ENCODE results near the gene PHOX2A.

PHOX2A gene

DNA sequence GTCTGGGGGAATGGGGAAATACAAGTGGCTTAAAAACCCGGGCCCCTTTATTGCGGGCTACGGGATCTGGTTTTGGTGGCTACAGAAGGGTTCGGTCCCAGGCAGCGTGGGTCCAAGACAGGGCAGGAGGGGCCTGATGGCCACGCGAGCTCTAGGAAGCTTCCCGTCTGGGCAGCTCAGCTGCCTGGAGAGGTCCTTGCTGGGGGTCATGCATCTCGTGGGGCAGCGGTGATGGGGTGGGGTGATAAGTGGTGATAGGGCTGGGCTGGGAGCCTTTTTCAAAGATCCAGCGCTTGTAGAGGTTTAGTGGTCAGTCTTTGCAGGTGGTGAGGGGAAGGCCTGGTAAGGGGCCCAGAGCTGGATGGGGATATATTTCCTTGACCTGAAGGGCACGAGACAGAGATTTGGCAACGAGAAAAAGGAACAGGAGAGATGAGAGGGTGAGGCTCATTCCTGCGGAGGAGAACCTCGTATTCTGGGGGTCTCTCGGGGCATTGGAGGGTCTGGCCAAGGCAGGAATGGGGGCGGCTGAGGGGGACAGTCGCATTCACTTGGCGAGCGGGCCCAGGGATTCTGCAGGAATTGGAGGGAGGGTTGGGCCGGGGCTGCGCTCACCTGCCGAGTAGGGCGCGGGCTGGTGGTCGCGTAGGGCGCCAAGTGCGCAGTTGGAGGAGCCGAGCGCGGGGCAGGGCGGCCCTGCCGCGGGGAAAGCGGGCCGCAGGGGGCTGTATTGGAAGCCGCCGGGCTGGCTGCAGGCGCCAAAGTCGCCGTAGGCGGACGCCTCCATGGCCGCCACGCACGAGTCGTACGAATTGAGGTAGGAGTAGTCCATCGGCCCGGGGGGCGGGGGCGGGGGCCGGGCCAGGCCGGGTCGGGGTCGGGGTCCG, 560 bp downstream of the PHOX2A start:
- ATAC-seq (replicated peaks), result no peak
- Mint-ChIP-seq H3K4me1 (ENCODE audit: low read depth in 2 of 2) (peaks cover 19 to 22% of the 10 kb centered on the region in 2 donors), H3K4me3 (peak overlapping the region; percentile 39 to 44), H3K9me3 (no peaks in the 10 kb centered on the region), H3K27ac (no peak overlapping the region), H3K36me3 (ENCODE audit: insufficient read depth) (peaks cover 7% of the 10 kb centered on the region), H3K27me3 (peaks cover 45 to 52% of the 10 kb centered on the region in 2 donors)
- DNase-seq, result no peak

DNA sequence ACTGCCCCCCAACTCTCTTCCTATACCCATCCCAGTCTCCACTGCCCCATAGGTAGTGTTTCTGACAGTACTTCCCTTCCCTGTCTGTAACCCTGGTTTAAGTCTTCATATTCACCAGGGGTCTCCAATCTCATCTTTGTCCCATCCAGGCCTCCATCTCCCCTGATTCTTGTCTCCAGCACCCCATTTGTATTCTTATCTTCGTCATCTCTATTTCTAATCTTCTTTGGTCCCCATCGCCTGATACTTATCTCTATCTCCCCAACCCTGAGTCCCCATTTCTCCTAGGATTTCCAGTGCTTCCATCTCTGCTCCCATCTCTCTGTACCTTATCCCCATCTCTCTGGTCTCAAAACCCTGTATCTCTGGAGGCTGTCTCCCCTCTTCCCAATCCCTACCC, 1.8 kb downstream of the PHOX2A start:
- ATAC-seq (replicated peaks), result no peak
- Mint-ChIP-seq H3K4me1 (ENCODE audit: low read depth in 2 of 2) (peaks cover 20 to 22% of the 10 kb centered on the region in 2 donors), H3K27me3 (peaks cover 42 to 52% of the 10 kb centered on the region in 2 donors), H3K4me3 (no peak overlapping the region), H3K9me3 (no peaks in the 10 kb centered on the region), H3K27ac (no peak overlapping the region), H3K36me3 (ENCODE audit: insufficient read depth) (peaks cover 9% of the 10 kb centered on the region)
- DNase-seq, result no peak

DNA sequence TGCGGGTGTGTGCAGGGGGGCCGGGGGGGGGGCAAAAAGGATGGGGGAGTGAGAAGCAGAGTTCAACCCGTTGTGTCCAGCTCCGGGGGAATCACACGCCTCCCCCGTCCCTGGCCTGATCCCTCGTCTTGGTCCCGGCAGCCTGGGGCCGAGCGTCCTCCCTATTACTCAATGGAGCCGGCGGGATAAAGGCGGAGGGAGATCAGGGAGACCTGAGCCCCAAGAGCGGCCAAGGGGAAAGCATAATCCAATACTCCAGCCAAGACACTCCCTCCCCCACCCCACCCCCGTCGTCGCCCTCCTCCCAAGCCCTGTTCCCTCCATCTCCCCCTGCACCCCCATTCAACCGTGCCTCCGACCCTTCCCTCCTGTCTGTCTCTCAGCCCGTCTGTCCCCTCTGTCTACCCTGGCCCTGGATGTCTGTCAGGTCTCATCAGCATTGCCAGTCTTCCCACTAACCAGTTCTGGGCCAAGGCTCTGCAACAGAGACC, 2.6 kb downstream of the PHOX2A start:
- no peak overlapping the region for H3K27ac Mint-ChIP-seq
- peaks cover 11% of the 10 kb centered on the region for H3K36me3 Mint-ChIP-seq (ENCODE audit: insufficient read depth)
- peak overlapping the region in 1 of 2 donors; percentile 10 for H3K4me3 Mint-ChIP-seq
- no peak for ATAC-seq (replicated peaks)
- H3K27me3 Mint-ChIP-seq, result peaks cover 42 to 52% of the 10 kb centered on the region in 2 donors
- H3K9me3 Mint-ChIP-seq, result no peaks in the 10 kb centered on the region
- DNase-seq, result no peak
- H3K4me1 Mint-ChIP-seq (ENCODE audit: low read depth in 2 of 2), result peaks cover 22 to 24% of the 10 kb centered on the region in 2 donors

- peaks cover 11% of the 10 kb centered on the region for H3K36me3 Mint-ChIP-seq (ENCODE audit: insufficient read depth)
- H3K9me3 Mint-ChIP-seq, result no peaks in the 10 kb centered on the region
- DNase-seq (no peak), ATAC-seq (replicated peaks) (no peak)
- peaks cover 42 to 52% of the 10 kb centered on the region in 2 donors for H3K27me3 Mint-ChIP-seq
- peaks cover 22 to 24% of the 10 kb centered on the region in 2 donors for H3K4me1 Mint-ChIP-seq (ENCODE audit: low read depth in 2 of 2)
- peak overlapping the region; percentile 61 to 76 for H3K4me3 Mint-ChIP-seq
- H3K27ac Mint-ChIP-seq, result no peak overlapping the region
Observed at GRCh38 chr11:72240461-72241290, 3.3 kb downstream of the PHOX2A start.

DNA sequence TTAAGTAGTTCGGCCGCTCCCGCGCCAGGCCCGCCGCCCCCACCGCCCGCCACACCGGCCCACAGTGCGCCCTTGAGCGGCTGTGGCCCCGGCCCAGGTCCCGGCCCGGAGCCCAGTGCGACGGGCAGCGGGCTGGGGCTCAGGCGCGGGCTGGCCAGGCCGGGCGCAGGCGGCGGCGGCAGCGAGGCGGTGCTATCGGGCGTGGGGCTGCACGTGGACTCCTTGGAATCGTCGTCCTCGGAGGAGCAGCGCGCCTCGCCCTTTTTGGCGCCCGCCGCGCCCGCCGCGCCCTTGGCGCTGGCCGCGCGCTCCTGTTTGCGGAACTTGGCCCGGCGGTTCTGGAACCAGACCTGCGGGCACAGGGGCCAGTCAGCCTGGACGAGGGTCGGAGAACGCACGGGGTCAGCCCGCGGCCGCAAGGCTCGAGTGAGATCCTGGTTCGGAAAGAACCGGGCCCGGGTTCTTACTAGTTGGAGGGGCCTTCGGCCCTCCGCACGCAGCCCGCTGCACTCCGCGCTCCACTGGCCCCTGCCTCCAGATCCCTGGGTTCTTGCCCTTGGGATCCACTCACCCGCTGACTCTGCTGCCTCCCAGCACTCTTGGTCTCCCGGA, 4.0 kb downstream of the PHOX2A start:
- Mint-ChIP-seq H3K27me3 (peaks cover 42 to 52% of the 10 kb centered on the region in 2 donors), H3K4me1 (ENCODE audit: low read depth in 2 of 2) (peaks cover 22 to 24% of the 10 kb centered on the region in 2 donors)

DNA sequence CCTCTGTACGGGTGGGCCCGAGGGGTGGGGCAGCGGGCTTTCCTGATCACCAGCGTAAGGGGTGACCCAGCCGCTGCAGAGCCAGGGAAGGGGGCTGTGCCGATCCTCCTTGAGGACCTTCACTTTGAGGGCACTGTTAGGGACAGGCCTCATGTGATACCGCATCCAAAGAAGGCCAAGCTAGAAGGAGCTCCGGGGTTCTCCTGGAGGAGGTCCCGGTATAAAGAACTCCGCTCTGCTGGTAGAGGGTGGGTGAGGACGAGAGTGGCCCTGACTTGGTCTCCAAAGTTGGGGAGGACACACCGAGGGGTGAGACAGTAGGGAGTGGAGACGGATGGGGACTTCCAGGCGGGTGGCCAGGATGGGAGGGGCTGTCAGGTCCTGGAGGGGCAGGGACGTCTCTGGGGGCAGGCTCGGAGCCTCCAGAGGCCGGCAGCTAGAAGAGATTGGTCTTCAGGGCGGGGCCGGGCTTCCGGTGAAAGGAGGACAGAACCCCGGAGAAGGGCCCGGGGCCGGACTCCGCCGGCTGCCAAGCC, 4.6 kb downstream of the PHOX2A start:
- H3K27ac Mint-ChIP-seq, result no peak overlapping the region

More for the DNA sequence above, 4.0 kb downstream of the PHOX2A start:
- ATAC-seq (replicated peaks) (peak; percentile 10), DNase-seq (no peak)
- Mint-ChIP-seq H3K9me3 (no peaks in the 10 kb centered on the region), H3K36me3 (ENCODE audit: insufficient read depth) (peaks cover 11% of the 10 kb centered on the region), H3K4me3 (peak overlapping the region; percentile 61 to 76), H3K27ac (no peak overlapping the region)

GRCh38 chr11:72238492-72239312, 5.3 kb downstream of the PHOX2A start:
- H3K4me1 Mint-ChIP-seq (ENCODE audit: low read depth in 2 of 2), result peaks cover 18 to 23% of the 10 kb centered on the region in 2 donors
- H3K27ac Mint-ChIP-seq, result no peak overlapping the region
- peaks cover 11% of the 10 kb centered on the region for H3K36me3 Mint-ChIP-seq (ENCODE audit: insufficient read depth)
- peaks cover 42 to 52% of the 10 kb centered on the region in 2 donors for H3K27me3 Mint-ChIP-seq
- peak overlapping the region; percentile 33 to 65 for H3K4me3 Mint-ChIP-seq
- ATAC-seq (replicated peaks) (no peak), DNase-seq (no peak)
- H3K9me3 Mint-ChIP-seq, result no peaks in the 10 kb centered on the region

More for the DNA sequence above, 4.6 kb downstream of the PHOX2A start:
- ATAC-seq (replicated peaks), result peak; percentile 26
- H3K9me3 Mint-ChIP-seq, result no peaks in the 10 kb centered on the region
- peak overlapping the region; percentile 33 to 65 for H3K4me3 Mint-ChIP-seq
- H3K4me1 Mint-ChIP-seq (ENCODE audit: low read depth in 2 of 2), result peaks cover 18 to 19% of the 10 kb centered on the region in 2 donors
- H3K27me3 Mint-ChIP-seq, result peaks cover 42 to 52% of the 10 kb centered on the region in 2 donors
- peaks cover 11% of the 10 kb centered on the region for H3K36me3 Mint-ChIP-seq (ENCODE audit: insufficient read depth)
- DNase-seq, result no peak

DNA sequence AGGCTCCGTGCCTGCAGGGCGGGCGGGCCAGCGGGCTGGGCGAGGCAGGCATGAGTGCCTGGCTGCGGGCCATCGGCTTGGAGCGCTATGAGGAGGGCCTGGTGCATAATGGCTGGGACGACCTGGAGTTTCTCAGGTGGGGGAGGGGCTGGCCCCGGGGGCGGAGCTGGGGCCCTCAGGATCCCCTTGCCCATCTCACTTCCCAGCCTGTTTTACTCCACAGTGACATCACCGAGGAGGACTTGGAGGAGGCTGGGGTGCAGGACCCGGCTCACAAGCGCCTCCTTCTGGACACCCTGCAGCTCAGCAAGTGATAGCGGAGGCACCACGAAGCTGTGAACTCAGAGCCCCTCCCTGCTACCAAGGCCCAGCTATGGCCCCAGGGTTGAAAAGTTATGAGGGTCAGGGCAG, 5.9 kb downstream of the PHOX2A start:
- peaks cover 16 to 25% of the 10 kb centered on the region in 2 donors for H3K4me1 Mint-ChIP-seq (ENCODE audit: low read depth in 2 of 2)
- ATAC-seq (replicated peaks), result peak; percentile 72
- peaks cover 11% of the 10 kb centered on the region for H3K36me3 Mint-ChIP-seq (ENCODE audit: insufficient read depth)
- H3K4me3 Mint-ChIP-seq, result no peak overlapping the region
- H3K27ac Mint-ChIP-seq, result no peak overlapping the region
- no peaks in the 10 kb centered on the region for H3K9me3 Mint-ChIP-seq
- DNase-seq, result peak; percentile 32 to 47 (median 35)
- H3K27me3 Mint-ChIP-seq, result peaks cover 36 to 45% of the 10 kb centered on the region in 2 donors

- H3K4me3 Mint-ChIP-seq, result no peak overlapping the region
- peaks cover 13% of the 10 kb centered on the region for H3K36me3 Mint-ChIP-seq (ENCODE audit: insufficient read depth)
- ATAC-seq (replicated peaks) (no peak), DNase-seq (no peak)
- peaks cover 16 to 25% of the 10 kb centered on the region in 2 donors for H3K4me1 Mint-ChIP-seq (ENCODE audit: low read depth in 2 of 2)
- H3K27me3 Mint-ChIP-seq, result peaks cover 29 to 38% of the 10 kb centered on the region in 2 donors
- no peaks in the 10 kb centered on the region for H3K9me3 Mint-ChIP-seq
- H3K27ac Mint-ChIP-seq, result peak overlapping the region in 1 of 2 donors; percentile 18
Observed at GRCh38 chr11:72237112-72237931, 6.7 kb downstream of the PHOX2A start.

- no peak overlapping the region for H3K4me3 Mint-ChIP-seq
- H3K27ac Mint-ChIP-seq, result no peak overlapping the region
- peaks cover 15% of the 10 kb centered on the region for H3K36me3 Mint-ChIP-seq (ENCODE audit: insufficient read depth)
Observed at GRCh38 chr11:72236774-72237111, 7.2 kb downstream of the PHOX2A start.

DNA sequence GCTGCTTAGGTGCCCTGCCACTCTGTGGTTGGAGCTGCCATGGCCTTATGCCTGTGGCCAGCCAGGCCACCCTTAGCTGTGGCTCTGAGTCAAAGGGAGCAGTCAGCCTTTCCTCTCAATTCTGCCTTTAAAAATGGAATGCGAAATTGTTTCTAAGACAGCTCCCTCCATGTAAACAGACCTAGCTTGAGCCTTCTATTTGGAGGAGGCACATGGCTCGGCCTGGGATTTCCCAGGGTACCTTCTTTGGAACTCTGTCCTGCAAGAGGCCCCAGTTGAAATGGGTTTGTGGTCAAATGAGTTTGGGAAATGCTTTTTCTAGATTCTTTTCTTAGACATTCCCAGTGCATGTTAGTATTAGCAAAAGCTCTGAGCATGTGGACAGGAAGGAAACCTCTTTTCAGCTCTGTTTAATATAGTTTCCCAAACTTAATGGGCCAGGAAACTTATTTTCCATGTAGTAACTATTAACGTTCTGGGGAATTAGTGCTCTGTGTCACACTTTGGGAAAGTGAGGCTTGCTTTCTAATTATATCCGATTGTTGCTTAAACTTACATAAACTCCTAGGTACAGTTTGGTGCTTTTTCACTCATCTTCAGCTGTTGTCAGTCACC, 7.8 kb downstream of the PHOX2A start:
- ATAC-seq (replicated peaks), result no peak
- peaks cover 12 to 25% of the 10 kb centered on the region in 2 donors for H3K4me1 Mint-ChIP-seq (ENCODE audit: low read depth in 2 of 2)
- no peaks in the 10 kb centered on the region for H3K9me3 Mint-ChIP-seq
- H3K27me3 Mint-ChIP-seq, result peaks cover 18 to 26% of the 10 kb centered on the region in 2 donors
- DNase-seq, result no peak
- H3K36me3 Mint-ChIP-seq (ENCODE audit: insufficient read depth), result peaks cover 18% of the 10 kb centered on the region
- H3K4me3 Mint-ChIP-seq, result no peak overlapping the region
- H3K27ac Mint-ChIP-seq, result no peak overlapping the region

More at GRCh38 chr11:72236774-72237111, 7.2 kb downstream of the PHOX2A start:
- peaks cover 12 to 25% of the 10 kb centered on the region in 2 donors for H3K4me1 Mint-ChIP-seq (ENCODE audit: low read depth in 2 of 2)
- DNase-seq, result no peak
- ATAC-seq (replicated peaks), result no peak
- H3K9me3 Mint-ChIP-seq, result no peaks in the 10 kb centered on the region
- H3K27me3 Mint-ChIP-seq, result peaks cover 23 to 32% of the 10 kb centered on the region in 2 donors

Data from effector memory CD8-positive, alpha-beta T cell (primary cell).